Limb (tissue), 2 donors: ENCODE data around the gene TMEM203.

Experiments
- DNase-seq, 2 donors: peaks; one replicate each; pipeline ENCODE4 v3.0.0-alpha.2; 2016; ENCODE audit errors: extremely low spot score in 2 of 2

TMEM203 gene

DNA sequence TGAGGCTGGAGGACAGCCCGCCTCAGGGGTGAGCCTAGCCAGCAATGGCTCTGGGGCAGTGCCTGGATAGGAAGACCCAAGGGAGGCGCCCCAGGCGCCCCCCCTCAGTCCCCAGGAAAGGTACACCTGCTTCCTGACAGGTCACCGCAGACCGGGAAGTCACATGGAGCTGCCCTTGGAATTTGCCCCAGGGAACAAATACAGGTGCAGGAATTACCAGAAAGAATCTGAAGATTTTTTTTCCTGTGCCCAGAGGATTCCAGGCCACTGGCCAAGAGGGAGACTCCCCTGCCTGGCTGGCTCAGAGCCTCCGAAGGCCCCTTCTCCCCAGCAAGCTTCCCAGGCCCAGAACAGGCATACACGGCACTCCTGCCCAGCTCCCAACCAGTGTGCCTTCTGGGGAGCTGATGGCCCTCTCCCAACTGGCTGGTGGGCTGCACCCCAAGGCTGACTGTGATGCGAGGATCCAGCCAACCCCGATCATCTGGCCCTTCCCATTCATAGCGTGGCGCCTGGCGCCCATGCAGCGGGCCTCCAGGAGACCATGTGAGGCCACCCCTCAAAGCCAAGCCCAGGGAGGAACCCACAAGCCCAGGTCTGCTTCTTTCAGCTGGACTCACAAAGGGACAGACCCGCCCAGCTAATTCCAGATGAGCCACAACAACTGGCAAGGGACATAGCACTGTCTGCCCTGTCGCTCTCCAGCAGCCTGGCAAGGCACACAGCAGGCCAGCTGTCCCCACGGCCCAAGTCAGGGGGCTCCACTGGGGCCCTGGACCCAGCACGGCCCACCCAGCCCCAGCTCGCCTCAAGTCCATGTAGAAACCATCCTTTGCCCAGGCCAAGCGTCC, 7.2 kb downstream of the TMEM203 start:
- no peak for DNase-seq

- DNase-seq: no peak
These were observed 9.8 kb downstream of the TMEM203 start for GRCh38 chr9:137195525-137196220.

DNA sequence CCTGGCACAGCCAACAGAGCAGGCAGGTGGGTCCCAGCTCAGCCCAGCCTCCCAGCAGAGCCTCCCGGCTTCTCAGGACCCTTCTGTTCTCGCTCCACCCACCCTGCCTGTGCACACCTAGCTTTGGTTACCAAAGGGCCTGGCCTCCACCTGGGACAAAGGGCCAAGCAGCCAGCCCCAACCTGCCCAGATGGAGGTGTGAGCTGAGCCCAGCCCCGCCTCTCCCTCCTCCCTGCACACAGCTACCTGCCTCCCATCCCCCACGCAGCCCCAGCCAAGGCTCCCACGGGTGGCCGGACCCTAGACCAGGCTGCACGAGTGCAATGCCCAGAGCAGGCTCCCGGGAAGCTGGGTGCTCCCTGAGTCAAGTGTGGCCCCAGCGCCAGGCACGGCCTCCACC, 10.5 kb downstream of the TMEM203 start:
- DNase-seq: no peak

DNA sequence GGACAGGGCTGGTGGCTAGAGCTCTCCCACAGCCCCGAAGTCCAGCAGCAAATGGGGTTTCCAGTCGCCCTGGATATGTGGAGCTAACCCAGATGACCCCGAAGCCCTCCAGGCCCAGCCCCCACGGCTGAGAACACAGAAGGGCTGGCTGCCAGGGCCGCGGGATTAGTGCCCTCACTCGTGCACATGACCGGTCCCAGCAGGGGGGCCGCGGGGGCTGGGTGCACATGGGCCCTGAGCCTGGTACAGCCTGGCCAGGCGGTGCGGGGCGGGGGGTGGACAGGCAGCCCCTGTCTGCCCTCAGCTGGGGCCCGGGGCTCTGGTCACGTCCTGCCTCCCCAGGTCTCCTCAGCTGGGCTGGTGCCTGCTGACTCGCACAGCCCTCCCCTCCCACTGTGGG, 11.1 kb downstream of the TMEM203 start:
- no peak for DNase-seq

- no peak for DNase-seq
These were observed 11.7 kb downstream of the TMEM203 start for GRCh38 chr9:137193771-137194170.

- no peak for DNase-seq
These were observed 12.6 kb downstream of the TMEM203 start for GRCh38 chr9:137192859-137193258.

DNA sequence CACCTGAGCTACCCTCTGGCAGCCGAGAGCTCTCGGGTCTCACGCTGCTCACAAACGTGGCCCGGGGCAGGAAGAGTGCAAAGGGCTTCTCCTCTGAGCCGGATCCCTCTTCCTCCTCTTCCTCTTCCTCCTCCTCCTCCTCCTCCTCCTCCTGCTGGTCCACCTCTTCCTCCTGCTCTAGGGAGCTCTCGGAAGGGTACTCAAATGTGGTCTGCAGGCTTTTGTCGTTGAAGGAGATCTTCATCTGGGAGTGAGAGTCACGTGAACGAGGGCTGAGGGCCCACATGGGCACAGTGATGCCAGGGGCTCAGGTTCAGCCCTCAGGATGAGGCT, 13.0 kb downstream of the TMEM203 start:
- no peak for DNase-seq

DNA sequence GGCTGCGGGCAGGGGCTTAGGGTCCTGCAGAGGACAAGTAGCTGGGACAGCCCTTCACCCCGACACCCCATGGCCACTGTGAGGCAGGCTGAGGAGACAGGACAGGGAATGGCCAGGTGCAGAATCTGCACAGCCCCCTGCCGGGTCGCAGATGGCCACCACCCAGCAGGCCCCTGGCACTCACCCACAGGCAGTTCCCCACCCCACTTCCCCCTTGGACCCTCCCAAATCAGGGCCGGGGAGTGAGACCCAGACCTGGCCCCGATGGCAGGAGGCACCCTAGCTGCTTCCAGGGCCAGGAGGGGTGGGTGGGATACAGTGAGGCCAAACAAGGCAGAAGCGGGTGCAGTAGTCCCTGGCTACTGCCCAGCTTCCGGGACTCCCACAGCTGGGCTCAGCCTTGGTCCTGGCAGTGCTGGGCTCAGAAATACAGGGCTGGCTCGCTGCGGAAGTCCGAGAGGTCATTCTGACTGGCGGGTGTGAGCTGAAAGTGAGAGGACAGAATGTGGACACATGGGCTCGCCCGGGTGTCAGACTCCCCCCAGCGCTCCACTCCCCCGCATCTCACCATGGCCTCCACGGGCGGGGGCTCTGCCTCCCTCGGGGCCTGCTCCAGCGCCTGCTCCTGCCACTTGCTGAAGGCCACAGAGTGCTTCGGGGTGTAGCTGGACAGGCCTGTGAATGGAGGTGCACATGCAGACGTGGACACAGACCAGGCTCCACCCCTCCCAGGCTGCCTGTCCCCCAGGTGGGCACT, 13.6 kb downstream of the TMEM203 start:
- no peak for DNase-seq

GRCh38 chr9:137191245-137191644, 14.2 kb downstream of the TMEM203 start:
- no peak for DNase-seq

DNA sequence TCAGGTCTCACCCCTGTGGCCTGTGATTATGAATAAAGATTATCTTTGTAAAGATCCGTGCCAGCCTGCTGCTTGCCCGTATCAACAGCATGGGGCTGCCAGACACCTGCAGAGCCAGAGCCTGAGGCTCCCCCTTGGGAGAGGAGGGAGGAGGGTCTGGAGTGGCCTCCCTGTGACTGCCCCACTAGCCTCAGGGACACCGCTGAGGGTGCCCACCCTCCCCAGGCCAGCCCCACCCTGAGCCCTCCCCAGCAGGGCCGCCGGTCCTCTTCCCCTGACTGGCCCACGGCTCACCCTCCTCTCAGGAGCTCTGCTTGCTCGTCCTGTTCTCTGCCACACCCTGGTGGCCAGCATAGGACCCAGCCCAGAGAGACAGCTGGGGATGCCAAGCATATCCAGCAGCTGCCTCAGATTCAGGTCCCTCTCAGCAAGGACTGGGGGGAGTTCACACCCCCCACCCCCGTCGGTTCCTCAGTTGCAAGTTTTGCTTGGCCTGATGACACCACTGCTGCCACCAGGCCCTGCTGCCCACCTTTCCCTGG, 15.1 kb downstream of the TMEM203 start:
- no peak for DNase-seq

GRCh38 chr9:137189297-137190295, 15.9 kb downstream of the TMEM203 start:
- DNase-seq: no peak

- DNase-seq: peak; percentile 88 to 98
These were observed 16.8 kb downstream of the TMEM203 start, which contains the start of the genes ANAPC2 and SSNA1 for GRCh38 chr9:137188490-137189296. ANAPC2 (minus strand) TSS chr9:137188560; CDS start chr9:137188532, 28 bp downstream. SSNA1 (plus strand) TSS chr9:137188676; CDS start chr9:137188727, 51 bp downstream.

DNA sequence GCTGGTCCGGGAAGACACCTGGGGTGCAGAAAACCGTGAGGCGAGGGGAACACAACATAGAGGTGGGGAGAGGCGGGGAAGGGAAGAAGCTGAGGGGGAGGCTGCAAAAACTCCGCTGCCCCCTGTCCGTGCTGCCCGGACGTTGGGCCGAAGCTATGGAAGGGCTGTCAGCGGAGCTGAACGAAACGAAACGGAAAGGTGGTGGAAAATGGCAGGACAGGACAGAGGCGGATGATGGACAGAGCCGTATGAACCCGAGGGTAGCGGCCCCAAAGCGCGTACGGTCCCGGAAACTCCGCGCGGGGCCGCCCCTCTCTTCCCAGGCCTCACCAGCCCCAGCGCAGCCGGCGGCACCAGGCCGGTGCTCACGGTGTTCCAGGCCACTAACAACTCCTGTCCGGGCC, 17.4 kb downstream of the TMEM203 start:
- no peak for DNase-seq

DNA sequence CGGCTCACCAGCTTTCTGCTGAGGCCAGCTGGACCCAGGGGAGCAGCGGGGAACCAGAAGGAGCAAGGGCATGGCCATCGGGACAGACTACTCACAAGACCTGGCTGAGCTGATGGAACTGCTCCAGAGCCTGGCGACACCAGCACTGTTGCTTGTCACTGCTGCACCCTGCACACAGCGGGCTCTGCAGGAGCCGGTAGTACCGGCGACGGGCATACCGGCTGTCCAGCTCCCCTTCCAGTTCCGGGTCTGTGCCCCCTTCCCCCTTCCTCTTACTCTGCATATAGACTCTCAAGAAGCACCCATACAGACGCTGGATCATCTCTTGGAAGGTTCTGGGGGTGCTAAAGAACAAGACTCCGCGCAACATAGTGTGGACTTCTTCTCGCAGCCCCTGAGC, 18.1 kb downstream of the TMEM203 start:
- no peak for DNase-seq

- DNase-seq: no peak
These were observed 19.1 kb downstream of the TMEM203 start for GRCh38 chr9:137186385-137186784.

- DNase-seq: no peak
These were observed 19.5 kb downstream of the TMEM203 start for GRCh38 chr9:137185921-137186320.

DNA sequence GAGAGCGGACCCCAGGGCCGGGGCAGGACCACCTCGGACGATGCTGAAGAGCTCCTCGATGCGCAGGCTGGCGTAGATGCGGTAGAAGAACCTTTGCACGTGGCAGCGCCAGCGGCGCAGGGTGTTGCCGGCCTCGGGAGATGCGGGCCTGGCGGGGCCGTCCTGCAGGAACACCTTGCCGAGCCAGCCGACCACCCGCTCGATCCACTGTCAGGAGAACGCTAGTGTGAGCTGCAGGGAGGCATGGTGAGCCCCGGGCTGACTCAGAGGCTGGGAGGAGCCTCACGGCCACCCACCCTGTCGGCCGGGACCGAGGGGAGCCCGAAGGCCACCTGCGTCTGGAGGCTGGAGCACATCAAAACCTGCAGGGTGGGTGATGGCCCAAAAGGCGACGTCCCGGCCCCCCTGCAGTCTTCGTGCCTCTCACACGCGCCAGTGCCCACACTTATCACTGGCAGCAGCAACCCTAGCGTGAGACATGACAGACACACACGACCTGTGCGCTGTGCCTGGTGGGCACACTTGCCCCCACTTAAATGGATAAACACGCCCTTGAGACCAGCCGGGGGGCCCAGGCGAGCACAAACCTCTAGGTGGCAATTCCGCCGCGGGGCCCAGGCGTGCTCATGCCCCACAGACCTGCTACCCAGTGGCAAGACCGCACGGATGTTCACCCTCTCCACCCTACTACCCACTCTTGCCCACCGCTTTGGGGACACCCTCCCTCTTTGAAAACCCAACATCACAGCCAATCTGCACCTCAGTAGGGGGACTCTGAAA, 20.4 kb downstream of the TMEM203 start:
- DNase-seq: no peak

- no peak for DNase-seq
These were observed 21.4 kb downstream of the TMEM203 start for GRCh38 chr9:137183980-137184595.
